22Rv1 (cell line): Measurements from ENCODE around the gene LYPLA2.

Experiments used
- H3K27ac ChIP-seq: fragments of 450-650 bp; 2 replicates; pipeline ENCODE4 v1.5.1; 2017
- CTCF ChIP-seq: fragments of 450-650 bp; IDR thresholded peaks from 2 replicates; pipeline ENCODE4 v1.5.1; 2017; ENCODE audit warnings: mild to moderate bottlenecking
- ZFX ChIP-seq: fragments of 450-650 bp; IDR thresholded peaks from 2 replicates; pipeline ENCODE4 v1.6.1; 2017; ENCODE audit warnings: antibody characterized with exemption, borderline replicate concordance

LYPLA2 gene

GRCh38 chr1:23814016-23814415 lies 23.1 kb downstream of the LYPLA2 start:
- TF ChIP-seq ZFX (no peak), CTCF (no peak)
- no peak overlapping the region for H3K27ac ChIP-seq

- no peak overlapping the region for H3K27ac ChIP-seq
- TF ChIP-seq CTCF (no peak), ZFX (no peak)
Measured at GRCh38 chr1:23816361-23816760, 25.4 kb downstream of the LYPLA2 start.

DNA sequence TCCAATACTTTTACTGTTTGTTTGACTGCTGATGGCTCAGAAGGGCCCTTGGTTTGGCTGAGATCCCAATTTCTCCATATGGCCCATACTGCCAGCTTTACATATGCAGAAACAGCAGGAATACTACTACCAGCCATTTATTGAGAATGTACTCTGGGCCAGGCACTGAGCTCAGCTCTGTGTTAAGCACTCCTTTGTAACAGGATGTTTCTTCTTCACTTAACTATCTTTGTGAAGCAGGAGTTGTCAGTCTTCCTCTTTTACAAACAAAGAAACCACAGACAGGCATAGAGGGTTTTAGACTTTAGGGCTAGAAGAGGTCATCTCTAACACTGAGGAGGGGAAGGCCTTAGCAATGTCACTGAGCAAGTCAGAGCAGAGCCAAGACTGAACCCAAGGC lies 26.0 kb downstream of the LYPLA2 start:
- no peak for TF ChIP-seq CTCF
- TF ChIP-seq ZFX, result no peak
- H3K27ac ChIP-seq, result no peak overlapping the region

GRCh38 chr1:23817633-23818032 lies 26.7 kb downstream of the LYPLA2 start:
- H3K27ac ChIP-seq, result no peak overlapping the region
- TF ChIP-seq CTCF, result no peak
- no peak for TF ChIP-seq ZFX

DNA sequence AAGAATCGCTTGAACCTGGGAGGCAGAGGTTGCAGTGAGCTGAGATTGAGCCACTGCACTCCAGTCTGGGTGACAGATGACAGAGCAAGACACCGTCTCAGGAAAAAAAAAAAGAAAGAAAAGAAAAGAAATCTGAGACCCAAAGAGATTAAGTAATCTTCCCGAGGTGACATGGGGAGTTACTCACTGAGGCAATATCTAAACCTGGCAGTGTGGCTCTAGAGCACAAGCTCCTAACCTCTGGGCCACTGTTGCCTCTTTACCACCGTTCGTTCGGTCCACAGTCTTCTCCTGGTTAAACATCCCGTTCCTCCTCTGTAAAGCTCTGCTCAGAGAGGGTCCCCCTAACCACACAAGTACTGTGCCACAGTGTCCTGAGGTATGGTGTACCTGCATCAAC lies 32.8 kb downstream of the LYPLA2 start:
- TF ChIP-seq CTCF (no peak), ZFX (no peak)
- H3K27ac ChIP-seq, result no peak overlapping the region

DNA sequence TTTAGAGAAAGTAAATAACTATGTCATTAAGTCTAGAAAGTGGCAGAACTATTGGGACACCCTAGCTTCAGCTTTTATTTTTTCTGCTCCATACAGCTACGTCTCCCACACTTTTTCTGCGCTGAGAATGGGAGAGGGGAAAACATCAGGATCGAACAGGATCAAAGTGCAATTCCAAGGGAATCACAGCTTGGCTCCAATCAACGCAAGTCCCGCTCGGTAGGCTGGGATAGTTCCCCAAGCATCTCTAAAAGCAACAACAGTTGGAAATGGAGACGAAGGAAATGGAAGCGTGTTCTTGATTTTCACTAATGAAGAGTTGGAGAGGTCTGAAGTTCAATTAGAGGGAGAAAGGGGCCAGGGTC lies 33.7 kb downstream of the LYPLA2 start:
- no peak for TF ChIP-seq CTCF
- no peak for TF ChIP-seq ZFX
- H3K27ac ChIP-seq, result peak overlapping the region; percentile 71

GRCh38 chr1:23825076-23825761 lies 34.3 kb downstream of the LYPLA2 start, which contains the start of gene HMGCL:
Gene HMGCL (minus strand): TSS chr1:23825429. CDS start chr1:23825415, 14 bp downstream.
- peak within 1 kb of the TSS; percentile 71 for H3K27ac ChIP-seq
- no peak for TF ChIP-seq ZFX
- no peak for TF ChIP-seq CTCF
